ENCODE measurements around the gene PLEKHJ1. TPM values are rescaled to one million over a fixed set of nuclear protein-coding genes. Genes with fewer than 3 reads are reported as not detected.

PLEKHJ1 gene
- total and polyA plus RNA-seq, 5 donors = 39.9 to 65.2 (median 46.3) TPM

GRCh38 chr19:2248136-2249009, 12.2 kb upstream of the PLEKHJ1 start:
- Histone ChIP-seq H3K4me3 (ENCODE audit: low read length) (no peak overlapping the region), H3K27ac (ENCODE audit: low read length) (no peak overlapping the region), H3K27me3 (ENCODE audit: control insufficient read depth, insufficient read depth) (no peaks in the 10 kb centered on the region), H3K9me3 (ENCODE audit: control insufficient read depth, low read length) (no peaks in the 10 kb centered on the region), H3K4me1 (ENCODE audit: control insufficient read depth, insufficient read depth, low read length) (peaks cover 5% of the 10 kb centered on the region)
- intact Hi-C loops (cut with DNase I) = no loop called here
- DNase-seq = peak in 2 of 3 donors; percentile 29 to 59
- WGBS = 83% methylated on average over 21 of the region's 21 CpGs
- no peak for ATAC-seq

- H3K27ac ChIP-seq (ENCODE audit: low read length) = no peak overlapping the region
- DNase-seq = peak in 2 of 3 donors; percentile 54 to 69
- H3K4me1 ChIP-seq (ENCODE audit: control insufficient read depth, insufficient read depth, low read length) = peaks cover 5% of the 10 kb centered on the region
- intact Hi-C loops (cut with DNase I) = no loop called here
- no peak for ATAC-seq
- 88% methylated on average over 28 of the region's 28 CpGs for WGBS
- no peaks in the 10 kb centered on the region for H3K9me3 ChIP-seq (ENCODE audit: control insufficient read depth, low read length)
- no peaks in the 10 kb centered on the region for H3K27me3 ChIP-seq (ENCODE audit: control insufficient read depth, insufficient read depth)
- H3K4me3 ChIP-seq (ENCODE audit: low read length) = no peak overlapping the region
These were observed 11.4 kb upstream of the PLEKHJ1 start for GRCh38 chr19:2247433-2248101.

- peak; percentile 75 to 90 (median 89) for DNase-seq
- intact Hi-C loops (cut with DNase I) = no loop called here
- ATAC-seq = peak; percentile 54 to 71
- Histone ChIP-seq H3K9me3 (ENCODE audit: control insufficient read depth, low read length) (no peaks in the 10 kb centered on the region), H3K27me3 (ENCODE audit: control insufficient read depth, insufficient read depth) (no peaks in the 10 kb centered on the region), H3K4me3 (ENCODE audit: low read length) (no peak overlapping the region), H3K4me1 (ENCODE audit: control insufficient read depth, insufficient read depth, low read length) (peaks cover 7% of the 10 kb centered on the region), H3K27ac (ENCODE audit: low read length) (no peak overlapping the region)
- WGBS = 77% methylated on average over 26 of the region's 26 CpGs
These were observed 10.8 kb upstream of the PLEKHJ1 start for GRCh38 chr19:2246801-2247361.

- H3K9me3 ChIP-seq (ENCODE audit: control insufficient read depth, low read length) = no peaks in the 10 kb centered on the region
- ATAC-seq (no peak), DNase-seq (peak in 1 of 3 donors; percentile 47)
- peaks cover 11% of the 10 kb centered on the region for H3K4me1 ChIP-seq (ENCODE audit: control insufficient read depth, insufficient read depth, low read length)
- WGBS = 92% methylated on average over 25 of the region's 25 CpGs
- H3K4me3 ChIP-seq (ENCODE audit: low read length) = no peak overlapping the region
- H3K27me3 ChIP-seq (ENCODE audit: control insufficient read depth, insufficient read depth) = no peaks in the 10 kb centered on the region
- intact Hi-C loops (cut with DNase I) = no loop called here
- H3K27ac ChIP-seq (ENCODE audit: low read length) = no peak overlapping the region
These were observed 10.0 kb upstream of the PLEKHJ1 start for GRCh38 chr19:2246014-2246620.

- intact Hi-C loops (cut with DNase I) = no loop called here
- DNase-seq (no peak), ATAC-seq (no peak)
- peaks cover 14% of the 10 kb centered on the region for H3K4me1 ChIP-seq (ENCODE audit: control insufficient read depth, insufficient read depth, low read length)
- H3K27me3 ChIP-seq (ENCODE audit: control insufficient read depth, insufficient read depth) = no peaks in the 10 kb centered on the region
- no peaks in the 10 kb centered on the region for H3K9me3 ChIP-seq (ENCODE audit: control insufficient read depth, low read length)
- no peak overlapping the region for H3K27ac ChIP-seq (ENCODE audit: low read length)
- 95% methylated on average over 15 of the region's 15 CpGs for WGBS
- no peak overlapping the region for H3K4me3 ChIP-seq (ENCODE audit: low read length)
These were observed 9.1 kb upstream of the PLEKHJ1 start for GRCh38 chr19:2245273-2245672.

GRCh38 chr19:2244486-2244885, 8.4 kb upstream of the PLEKHJ1 start:
- Histone ChIP-seq H3K4me1 (ENCODE audit: control insufficient read depth, insufficient read depth, low read length) (peaks cover 15% of the 10 kb centered on the region), H3K27ac (ENCODE audit: low read length) (no peak overlapping the region), H3K9me3 (ENCODE audit: control insufficient read depth, low read length) (no peaks in the 10 kb centered on the region), H3K4me3 (ENCODE audit: low read length) (no peak overlapping the region), H3K27me3 (ENCODE audit: control insufficient read depth, insufficient read depth) (no peaks in the 10 kb centered on the region)
- WGBS = 92% methylated on average over 21 of the region's 21 CpGs
- no peak for ATAC-seq
- no peak for DNase-seq
- intact Hi-C loops (cut with DNase I) = no loop called here

- 91% methylated on average over 12 of the region's 12 CpGs for WGBS
- DNase-seq (no peak), ATAC-seq (no peak)
- peaks cover 15% of the 10 kb centered on the region for H3K4me1 ChIP-seq (ENCODE audit: control insufficient read depth, insufficient read depth, low read length)
- no peaks in the 10 kb centered on the region for H3K9me3 ChIP-seq (ENCODE audit: control insufficient read depth, low read length)
- H3K27ac ChIP-seq (ENCODE audit: low read length) = no peak overlapping the region
- intact Hi-C loops (cut with DNase I) = no loop called here
- no peaks in the 10 kb centered on the region for H3K27me3 ChIP-seq (ENCODE audit: control insufficient read depth, insufficient read depth)
- H3K4me3 ChIP-seq (ENCODE audit: low read length) = no peak overlapping the region
These were observed 7.9 kb upstream of the PLEKHJ1 start for GRCh38 chr19:2244125-2244411.

- DNase-seq (peak in 2 of 3 donors; percentile 26 to 51), ATAC-seq (no peak)
- no peaks in the 10 kb centered on the region for H3K27me3 ChIP-seq (ENCODE audit: control insufficient read depth, insufficient read depth)
- no peak overlapping the region for H3K4me3 ChIP-seq (ENCODE audit: low read length)
- WGBS = 82% methylated on average over 32 of the region's 32 CpGs
- no peak overlapping the region for H3K27ac ChIP-seq (ENCODE audit: low read length)
- intact Hi-C loops (cut with DNase I) = no loop called here
- peaks cover 15% of the 10 kb centered on the region for H3K4me1 ChIP-seq (ENCODE audit: control insufficient read depth, insufficient read depth, low read length)
- H3K9me3 ChIP-seq (ENCODE audit: control insufficient read depth, low read length) = no peaks in the 10 kb centered on the region
These were observed 7.4 kb upstream of the PLEKHJ1 start for GRCh38 chr19:2243274-2244124.

- H3K27ac ChIP-seq (ENCODE audit: low read length) = no peak overlapping the region
- peaks cover 17% of the 10 kb centered on the region for H3K4me1 ChIP-seq (ENCODE audit: control insufficient read depth, insufficient read depth, low read length)
- 86% methylated on average over 8 of the region's 8 CpGs for WGBS
- ATAC-seq (no peak), DNase-seq (peak in 1 of 3 donors; percentile 13)
- intact Hi-C loops (cut with DNase I) = no loop called here
- no peaks in the 10 kb centered on the region for H3K9me3 ChIP-seq (ENCODE audit: control insufficient read depth, low read length)
- H3K27me3 ChIP-seq (ENCODE audit: control insufficient read depth, insufficient read depth) = no peaks in the 10 kb centered on the region
- H3K4me3 ChIP-seq (ENCODE audit: low read length) = no peak overlapping the region
These were observed 6.7 kb upstream of the PLEKHJ1 start for GRCh38 chr19:2242816-2243215.

- 87% methylated on average over 12 of the region's 12 CpGs for WGBS
- Histone ChIP-seq H3K4me1 (ENCODE audit: control insufficient read depth, insufficient read depth, low read length) (peaks cover 22% of the 10 kb centered on the region), H3K4me3 (ENCODE audit: low read length) (no peak overlapping the region), H3K27me3 (ENCODE audit: control insufficient read depth, insufficient read depth) (no peaks in the 10 kb centered on the region), H3K9me3 (ENCODE audit: control insufficient read depth, low read length) (no peaks in the 10 kb centered on the region), H3K27ac (ENCODE audit: low read length) (no peak overlapping the region)
- no peak for ATAC-seq
- peak in 1 of 3 donors; percentile 40 for DNase-seq
- intact Hi-C loops (cut with DNase I) = no loop called here
These were observed 6.0 kb upstream of the PLEKHJ1 start for GRCh38 chr19:2242092-2242537.

All from right cardiac atrium (tissue), 5 donors.